Measurements from ENCODE around the gene CACUL1. TPM values are rescaled to one million over a fixed set of nuclear protein-coding genes. Genes with fewer than 3 reads are reported as not detected.
"Not testable (repeated sequence)": the region's sequence is repeated elsewhere in the genome, so short reads cannot be mapped to it uniquely, and the experiment has no call there.

CACUL1 gene
- total RNA-seq, result 16.1 TPM

DNA sequence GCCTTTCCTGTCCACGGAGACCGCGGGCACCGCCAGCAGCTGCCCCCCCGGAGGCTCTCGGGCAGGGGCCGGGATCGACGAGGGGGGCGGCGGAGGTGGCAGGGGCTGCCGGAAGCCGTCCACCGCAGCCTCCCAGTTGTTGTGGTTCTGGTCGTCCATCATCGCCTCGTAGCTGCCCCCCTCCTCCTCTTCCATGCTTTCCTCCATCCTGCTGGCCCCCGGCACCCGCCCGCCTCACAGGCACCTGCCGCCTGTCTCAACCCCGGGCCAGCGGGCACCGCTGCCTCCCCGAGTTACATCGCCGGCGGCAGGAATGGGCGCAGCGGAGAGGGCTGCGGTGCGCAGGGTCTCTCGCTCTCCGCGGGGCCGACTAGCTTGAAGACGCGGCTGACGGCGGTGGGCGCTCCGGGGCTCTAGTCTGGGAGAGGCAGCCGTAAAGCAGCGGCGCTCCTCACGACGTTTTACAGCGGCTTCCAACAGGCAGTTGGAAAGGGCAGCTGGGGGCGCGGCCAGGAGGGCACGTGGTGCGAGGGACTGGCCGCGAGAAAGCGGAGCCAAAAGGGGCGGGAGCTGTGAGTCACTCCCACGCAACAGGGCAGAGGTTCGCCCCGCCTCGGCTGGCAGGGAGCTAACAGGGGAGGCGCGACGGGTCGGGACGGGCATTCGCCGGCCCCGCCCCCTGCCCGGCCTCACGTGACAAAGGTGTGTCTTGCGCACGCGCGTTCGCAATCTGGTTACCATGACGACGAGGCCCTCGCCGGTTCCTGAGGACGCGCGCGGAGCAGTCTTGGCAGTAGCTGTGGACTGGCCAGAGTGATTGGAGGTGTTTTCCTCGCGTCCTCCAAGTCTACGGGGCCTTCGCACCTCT lies at the start of gene CACUL1:
TSS of gene CACUL1 (minus strand) at position 415 of the 868 bp plus-strand sequence. CDS start at position 207, 208 bp downstream.
- DNase-seq (ENCODE audit: low spot score), result peak; percentile 100
- peak; percentile 96 for ATAC-seq

DNA sequence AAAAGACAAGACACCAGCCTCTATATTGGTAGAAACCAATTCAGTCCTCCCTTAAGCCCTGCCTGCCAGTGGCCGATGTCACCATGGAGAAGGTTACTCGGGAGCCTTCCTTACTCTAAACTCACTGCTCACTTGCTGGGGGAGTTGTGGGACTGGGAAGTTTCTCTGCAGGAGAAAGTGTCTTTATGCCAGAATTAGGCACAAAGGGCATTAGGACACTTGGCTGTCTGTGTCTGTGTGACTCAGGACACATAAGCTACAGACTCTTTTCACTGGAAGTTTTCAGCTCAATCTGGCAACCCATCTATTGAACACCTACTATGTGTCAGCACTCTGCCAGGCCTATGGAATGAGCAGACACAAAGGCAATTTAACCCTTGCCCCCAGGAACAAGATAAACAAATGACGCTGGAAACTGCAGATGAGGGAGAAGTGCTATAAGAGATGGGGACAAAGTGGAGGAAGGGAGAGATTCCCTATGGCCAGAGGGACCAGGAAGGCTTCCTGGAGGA lies 49.5 kb upstream of the CACUL1 start:
- DNase-seq (ENCODE audit: low spot score) (peak; percentile 40), ATAC-seq (peak; percentile 76)

- ATAC-seq (no peak), DNase-seq (ENCODE audit: low spot score) (peak; percentile 37)
Observed at GRCh38 chr10:118802126-118802793, 47.5 kb upstream of the CACUL1 start.

- peak; percentile 55 for DNase-seq (ENCODE audit: low spot score)
- ATAC-seq, result peak; percentile 84
Observed at GRCh38 chr10:118800920-118801319, 46.1 kb upstream of the CACUL1 start.

GRCh38 chr10:118799777-118800176 lies 45.0 kb upstream of the CACUL1 start:
- ATAC-seq, result no peak
- DNase-seq (ENCODE audit: low spot score), result no peak

DNA sequence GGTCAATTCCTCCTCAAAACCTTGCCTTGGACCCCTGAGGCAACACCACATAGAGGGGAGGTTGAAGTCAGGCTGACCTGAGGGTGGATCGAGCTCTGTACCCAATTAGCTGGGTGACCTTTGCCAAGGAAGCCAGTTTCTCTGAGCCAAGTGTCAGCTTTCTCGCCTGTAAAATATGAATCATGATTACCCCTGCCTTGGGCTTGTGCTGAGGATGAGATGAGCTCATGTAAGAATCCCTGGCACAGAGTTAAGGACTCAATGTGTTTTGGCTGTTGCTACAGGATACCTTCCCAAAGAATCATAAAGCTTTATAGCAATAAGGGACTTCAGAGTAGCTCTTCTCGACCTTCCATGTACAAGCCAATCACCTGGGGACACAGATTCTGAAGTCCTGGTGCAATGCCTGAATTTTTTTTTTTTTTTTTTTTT lies 43.5 kb upstream of the CACUL1 start:
- ATAC-seq (no peak), DNase-seq (ENCODE audit: low spot score) (peak; percentile 23)

- ATAC-seq; DNase-seq (ENCODE audit: low spot score): not testable (repeated sequence)
Observed at GRCh38 chr10:118794971-118795370, 40.2 kb upstream of the CACUL1 start.

GRCh38 chr10:118793545-118793944 lies 38.8 kb upstream of the CACUL1 start:
- DNase-seq (ENCODE audit: low spot score), result no peak
- ATAC-seq, result no peak

- DNase-seq (ENCODE audit: low spot score) (no peak), ATAC-seq (peak; percentile 57)
Observed at GRCh38 chr10:118792526-118792925, 37.8 kb upstream of the CACUL1 start.

DNA sequence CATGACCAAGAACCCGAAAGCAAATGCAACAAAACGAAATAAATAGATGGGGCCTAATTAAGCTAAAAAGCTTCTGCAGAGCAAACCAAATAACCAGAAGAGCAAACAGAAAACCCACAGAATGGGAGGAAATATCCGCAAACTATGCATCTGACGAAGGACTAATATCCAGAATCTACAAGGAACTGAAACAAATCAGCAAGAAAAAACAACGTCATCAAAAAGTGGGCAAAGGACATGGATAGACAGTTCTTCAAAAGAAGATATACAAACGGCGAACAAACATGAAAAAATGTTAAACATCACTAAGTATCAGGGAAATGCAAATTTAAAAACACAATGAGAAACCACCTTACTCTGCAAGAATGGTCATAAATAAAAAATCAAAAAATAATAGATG lies 35.3 kb upstream of the CACUL1 start:
- ATAC-seq (no peak), DNase-seq (ENCODE audit: low spot score) (no peak)

- no peak for ATAC-seq
- DNase-seq (ENCODE audit: low spot score), result no peak
Observed at GRCh38 chr10:118785551-118785950, 30.8 kb upstream of the CACUL1 start.

DNA sequence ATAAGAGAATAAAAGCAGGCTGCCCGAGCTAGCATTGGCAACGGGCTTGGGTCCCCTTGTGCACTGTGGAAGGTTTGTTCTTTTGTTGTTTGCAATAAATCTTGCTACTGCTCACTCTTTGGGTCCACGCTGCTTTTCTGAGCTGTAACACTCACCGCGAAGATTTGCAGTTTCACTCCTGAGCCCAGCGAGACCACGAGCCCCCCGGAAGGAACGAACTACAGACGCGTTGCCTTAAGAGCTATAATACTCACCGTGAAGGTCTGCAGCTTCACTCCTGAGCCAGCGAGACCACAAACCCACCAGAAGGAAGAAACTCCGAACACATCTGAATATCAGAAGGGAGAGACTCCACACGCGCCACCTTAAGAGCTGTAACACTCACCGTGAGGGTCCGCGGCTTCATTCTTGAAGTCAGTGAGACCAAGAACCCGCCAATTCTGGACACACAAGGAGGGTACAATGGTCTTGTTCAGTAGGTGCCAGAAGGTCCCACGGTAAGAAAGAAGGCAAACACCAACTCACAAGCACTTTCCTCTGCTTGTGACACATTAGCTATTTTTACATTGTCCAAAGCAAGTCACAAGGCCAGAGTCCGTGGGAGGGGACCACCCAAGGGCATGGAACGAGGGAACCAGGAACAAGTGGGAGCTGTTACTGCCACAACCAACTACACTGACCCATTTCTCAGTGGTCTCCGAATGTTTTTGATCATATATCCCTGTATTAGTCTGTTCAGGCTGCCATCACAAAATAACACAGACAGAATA lies 29.2 kb upstream of the CACUL1 start:
- DNase-seq (ENCODE audit: low spot score) (no peak), ATAC-seq (no peak)

- ATAC-seq; DNase-seq (ENCODE audit: low spot score): not testable (repeated sequence)
Observed at GRCh38 chr10:118782916-118783465, 28.2 kb upstream of the CACUL1 start.

- no peak for DNase-seq (ENCODE audit: low spot score)
- no peak for ATAC-seq
Observed at GRCh38 chr10:118781541-118781940, 26.8 kb upstream of the CACUL1 start.

DNA sequence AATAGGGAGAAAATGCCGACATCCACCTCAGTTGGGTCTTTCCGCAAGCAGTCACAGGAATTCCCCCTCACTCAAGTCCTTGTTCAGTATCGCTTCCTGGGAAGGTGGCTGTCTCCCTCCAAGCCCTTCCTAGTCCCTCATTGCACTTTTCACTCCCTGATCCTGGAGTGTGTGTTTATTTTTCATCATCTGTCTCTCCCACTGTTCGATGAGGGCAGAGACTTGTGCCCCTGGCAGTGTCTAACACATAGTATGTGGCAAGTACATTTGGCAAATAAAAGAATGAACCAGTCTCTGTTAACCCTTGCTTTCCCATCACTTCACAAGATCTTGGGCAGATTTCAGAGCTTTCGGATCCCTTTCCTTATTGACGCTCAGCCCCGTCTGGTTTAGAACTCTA lies 24.0 kb upstream of the CACUL1 start:
- DNase-seq (ENCODE audit: low spot score) (peak; percentile 64), ATAC-seq (peak; percentile 92)

- DNase-seq (ENCODE audit: low spot score), result no peak
- no peak for ATAC-seq
Observed at GRCh38 chr10:118776960-118777359, 22.2 kb upstream of the CACUL1 start.

DNA sequence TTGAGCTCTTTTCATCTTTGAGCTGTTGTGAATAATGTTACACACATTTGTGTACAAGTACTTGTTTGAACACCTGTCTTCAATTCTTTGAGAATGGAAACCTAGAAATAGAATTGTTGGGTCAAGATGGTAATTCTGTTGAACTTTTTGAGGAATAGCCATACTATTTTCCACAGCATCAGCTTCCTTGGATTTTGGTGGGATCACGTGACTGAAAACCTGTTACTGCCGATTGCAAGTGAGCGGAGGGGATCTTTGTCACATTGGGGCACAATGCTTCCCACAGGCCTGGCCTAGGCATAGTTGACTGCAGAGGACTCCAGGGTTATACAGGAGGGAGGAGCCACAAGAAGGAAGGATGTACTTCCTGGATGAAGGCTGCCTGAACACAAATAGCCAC lies 21.3 kb upstream of the CACUL1 start:
- ATAC-seq (no peak), DNase-seq (ENCODE audit: low spot score) (no peak)

DNA sequence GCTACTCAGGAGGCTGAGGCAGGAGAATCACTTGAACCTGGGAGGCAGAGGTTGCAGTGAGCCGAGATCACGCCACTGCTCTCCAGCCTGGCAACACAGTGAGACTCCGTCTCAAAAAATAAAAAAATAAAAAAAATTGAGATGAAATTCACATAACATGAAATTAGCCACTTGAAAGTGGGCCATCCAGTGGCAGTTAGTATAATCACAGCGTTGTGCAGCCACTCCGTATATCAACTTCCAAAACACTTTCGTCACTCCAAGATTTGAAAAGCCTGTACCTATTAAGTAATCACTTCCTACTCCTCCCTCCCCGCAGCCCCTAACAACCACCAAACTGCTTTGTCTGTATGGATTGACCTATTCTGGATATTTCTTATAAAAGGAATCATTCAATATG lies 20.7 kb upstream of the CACUL1 start:
- ATAC-seq (peak; percentile 53), DNase-seq (ENCODE audit: low spot score) (no peak)

- DNase-seq (ENCODE audit: low spot score) (no peak), ATAC-seq (no peak)
Observed at GRCh38 chr10:118773041-118773440, 18.3 kb upstream of the CACUL1 start.

- ATAC-seq (no peak), DNase-seq (ENCODE audit: low spot score) (no peak)
Observed at GRCh38 chr10:118771976-118772375, 17.2 kb upstream of the CACUL1 start.
